MV-4-11 (cell line): ENCODE data around the gene PRXL2B.

Experiments used
- DNase-seq: peaks from one replicate; lab custom pipeline; 2025; lab: John Stamatoyannopoulos, UW

PRXL2B gene

GRCh38 chr1:2598329-2598931 lies 11.9 kb downstream of the PRXL2B start:
- no peak for DNase-seq

- no peak for DNase-seq
Observed at GRCh38 chr1:2601721-2602303, 15.2 kb downstream of the PRXL2B start.

- DNase-seq = no peak
Observed at GRCh38 chr1:2602311-2602835, 15.8 kb downstream of the PRXL2B start.

GRCh38 chr1:2602866-2603520 lies 16.4 kb downstream of the PRXL2B start:
- DNase-seq = no peak

- DNase-seq = no peak
Observed at GRCh38 chr1:2603521-2604155, 17.1 kb downstream of the PRXL2B start.

- DNase-seq = no peak
Observed at GRCh38 chr1:2604156-2604843, 17.7 kb downstream of the PRXL2B start.

GRCh38 chr1:2604844-2605508 lies 18.4 kb downstream of the PRXL2B start:
- no peak for DNase-seq

- DNase-seq = no peak
Observed at GRCh38 chr1:2605509-2606395, 19.2 kb downstream of the PRXL2B start.

GRCh38 chr1:2606396-2606880 lies 19.9 kb downstream of the PRXL2B start:
- DNase-seq = no peak

GRCh38 chr1:2606881-2607621 lies 20.5 kb downstream of the PRXL2B start:
- no peak for DNase-seq

- DNase-seq = no peak
Observed at GRCh38 chr1:2607641-2608091, 21.1 kb downstream of the PRXL2B start.

- DNase-seq = no peak
Observed at GRCh38 chr1:2609319-2610035, 22.9 kb downstream of the PRXL2B start.

- no peak for DNase-seq
Observed at GRCh38 chr1:2610036-2610959, 23.7 kb downstream of the PRXL2B start.

- no peak for DNase-seq
Observed at GRCh38 chr1:2611031-2611501, 24.5 kb downstream of the PRXL2B start.

- no peak for DNase-seq
Observed at GRCh38 chr1:2611621-2612437, 25.3 kb downstream of the PRXL2B start.

- DNase-seq = no peak
Observed at GRCh38 chr1:2612591-2613365, 26.2 kb downstream of the PRXL2B start.
